GM10266 (cell line): ENCODE data around the gene RPS26.

Experiments used
- DNase-seq: peaks from one replicate; pipeline ENCODE4 v3.0.0; 2012; ENCODE audit errors: extremely low spot score
- TF ChIP-seq, protein P1 (sequence below): IDR thresholded peaks from 2 replicates; pipeline ENCODE4 v1.5.1; 2012; ENCODE audit warnings: mild to moderate bottlenecking, low read depth; ENCODE audit not compliant: control insufficient read depth, insufficient read depth; ENCODE audit errors: missing control alignments

RPS26 gene

DNA sequence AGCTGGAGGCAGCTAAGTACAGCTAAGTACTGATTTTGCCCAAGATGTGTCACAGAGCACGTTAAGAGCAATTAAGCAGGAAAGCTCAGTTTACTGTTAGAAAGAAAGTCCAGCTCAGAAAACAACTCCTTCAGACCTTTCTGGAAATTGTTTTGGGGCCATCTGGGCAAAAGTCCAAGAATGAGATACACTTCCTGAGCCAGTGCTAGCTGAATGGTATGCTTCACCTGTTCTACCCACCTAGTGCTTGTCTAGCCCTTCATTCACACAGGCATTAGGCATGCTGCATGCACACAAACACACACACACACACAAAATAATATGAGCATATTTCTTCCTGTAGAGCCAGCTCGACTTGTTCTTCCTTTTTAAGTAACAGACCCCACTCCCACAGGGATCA is 27.5 kb upstream of the RPS26 start:
- DNase-seq: no peak
- TF ChIP-seq, protein P1, sequence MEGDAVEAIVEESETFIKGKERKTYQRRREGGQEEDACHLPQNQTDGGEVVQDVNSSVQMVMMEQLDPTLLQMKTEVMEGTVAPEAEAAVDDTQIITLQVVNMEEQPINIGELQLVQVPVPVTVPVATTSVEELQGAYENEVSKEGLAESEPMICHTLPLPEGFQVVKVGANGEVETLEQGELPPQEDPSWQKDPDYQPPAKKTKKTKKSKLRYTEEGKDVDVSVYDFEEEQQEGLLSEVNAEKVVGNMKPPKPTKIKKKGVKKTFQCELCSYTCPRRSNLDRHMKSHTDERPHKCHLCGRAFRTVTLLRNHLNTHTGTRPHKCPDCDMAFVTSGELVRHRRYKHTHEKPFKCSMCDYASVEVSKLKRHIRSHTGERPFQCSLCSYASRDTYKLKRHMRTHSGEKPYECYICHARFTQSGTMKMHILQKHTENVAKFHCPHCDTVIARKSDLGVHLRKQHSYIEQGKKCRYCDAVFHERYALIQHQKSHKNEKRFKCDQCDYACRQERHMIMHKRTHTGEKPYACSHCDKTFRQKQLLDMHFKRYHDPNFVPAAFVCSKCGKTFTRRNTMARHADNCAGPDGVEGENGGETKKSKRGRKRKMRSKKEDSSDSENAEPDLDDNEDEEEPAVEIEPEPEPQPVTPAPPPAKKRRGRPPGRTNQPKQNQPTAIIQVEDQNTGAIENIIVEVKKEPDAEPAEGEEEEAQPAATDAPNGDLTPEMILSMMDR: no peak

DNA sequence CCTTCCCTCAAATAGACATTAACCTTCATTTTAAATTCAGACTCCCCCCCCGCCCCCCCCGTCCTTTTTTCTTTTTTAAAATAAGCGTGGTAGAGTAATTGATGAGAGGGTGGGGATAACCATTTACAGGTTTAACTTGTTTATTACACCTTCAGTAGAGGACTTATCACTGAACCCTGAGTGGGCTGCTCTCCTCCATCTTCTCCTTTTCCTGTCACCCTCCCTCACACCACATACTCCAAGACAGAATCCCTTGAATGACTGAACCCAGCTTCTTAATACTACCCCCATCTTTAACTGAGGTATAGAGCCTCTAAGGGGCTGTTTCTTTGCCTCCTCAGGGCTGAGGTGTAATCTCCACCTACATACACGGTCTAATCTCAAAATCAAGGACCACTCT is 24.5 kb upstream of the RPS26 start:
- no peak for DNase-seq
- TF ChIP-seq, protein P1: no peak

DNA sequence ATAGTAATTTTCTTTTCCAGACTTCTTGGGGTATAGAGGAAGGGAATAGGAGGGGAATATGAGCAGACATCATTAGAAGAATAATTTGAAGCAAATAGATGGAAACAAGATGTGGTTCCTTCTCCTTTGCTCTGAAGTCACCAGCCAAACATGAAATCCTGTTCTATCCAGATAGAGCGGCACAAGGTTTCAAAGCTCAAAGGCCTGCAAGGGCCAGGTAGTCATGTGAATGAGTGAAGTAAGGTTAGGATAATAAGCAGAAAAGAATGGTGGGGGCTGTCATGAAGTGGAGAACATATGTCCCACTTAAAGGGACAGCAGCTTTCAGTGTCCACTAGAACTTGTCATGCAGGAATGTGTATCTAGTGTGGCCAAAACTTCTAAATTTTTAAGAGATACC is 23.4 kb upstream of the RPS26 start:
- DNase-seq: no peak
- TF ChIP-seq, protein P1: no peak

DNA sequence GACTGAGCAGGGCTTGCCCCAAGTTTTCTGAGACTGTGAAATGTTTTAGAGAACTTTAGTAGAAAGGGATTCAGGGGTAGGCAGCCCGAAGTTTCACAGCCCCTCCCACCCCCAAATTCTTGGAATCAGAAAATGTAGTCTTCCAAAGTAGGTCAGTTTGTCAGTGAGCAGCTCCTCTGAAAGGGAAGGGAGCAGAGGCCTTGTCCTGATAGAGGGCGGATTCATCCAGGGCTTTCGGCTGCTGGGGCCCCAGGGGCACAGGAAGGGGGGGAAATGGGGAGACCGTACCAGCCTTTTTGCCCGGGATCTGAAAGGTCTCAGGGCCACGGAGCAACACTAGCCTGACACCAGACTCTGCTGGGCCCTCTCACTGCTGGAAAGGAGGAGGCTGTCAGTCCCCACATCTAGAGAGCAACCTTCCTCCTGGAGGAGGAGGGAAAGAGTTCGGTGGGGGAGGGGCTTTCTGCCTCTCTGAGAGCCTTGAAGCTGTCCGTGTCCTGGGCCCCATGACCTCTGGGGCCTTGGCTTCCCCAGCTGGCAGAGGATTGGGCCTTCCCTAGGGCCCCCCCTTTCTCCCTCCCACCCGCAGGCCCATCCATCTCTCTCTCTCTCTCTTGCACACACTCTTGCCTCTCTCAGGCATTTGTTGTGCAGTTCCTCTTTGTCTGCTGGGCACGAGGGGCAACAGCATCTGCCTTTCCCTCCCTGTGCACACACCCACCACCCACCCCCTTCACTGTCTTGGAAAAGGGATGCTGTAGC is 21.1 kb upstream of the RPS26 start, which contains the start of gene IKZF4:
IKZF4 (plus strand) TSS at position 621 of the 762 bp plus-strand sequence. CDS start 451 bp downstream, outside the sequence.
- TF ChIP-seq, protein P1: no peak
- DNase-seq: no peak

DNA sequence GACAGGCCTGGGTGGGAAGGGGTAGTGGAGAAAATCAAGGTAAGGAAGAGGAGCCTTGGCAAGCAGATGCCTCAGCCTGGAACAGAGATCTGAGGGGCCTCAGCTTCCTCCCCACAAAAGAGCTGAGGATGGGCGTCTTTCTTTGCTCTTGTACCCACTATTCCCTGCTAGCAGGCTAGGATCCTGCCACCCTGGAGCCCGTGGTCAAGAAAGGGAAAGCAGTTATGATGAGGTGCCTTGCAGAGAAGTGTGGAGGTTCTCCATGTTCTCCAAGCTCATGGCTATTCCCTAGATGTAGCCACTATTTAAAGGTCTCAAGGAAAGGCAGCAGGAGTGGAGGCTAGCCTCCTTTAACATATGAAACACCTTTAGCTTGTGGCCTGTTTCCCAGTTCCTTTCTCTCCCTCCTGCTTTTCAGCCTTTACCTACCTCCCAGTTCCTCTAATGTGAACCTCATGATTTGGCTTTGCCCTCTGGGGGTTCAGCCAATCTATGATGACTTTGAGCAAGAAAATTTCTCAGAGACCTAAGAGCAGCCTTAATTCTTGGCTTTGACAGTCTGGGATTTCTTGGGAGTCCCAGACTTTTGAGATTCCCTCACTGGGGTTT is 19.7 kb upstream of the RPS26 start:
- no peak for DNase-seq
- TF ChIP-seq, protein P1: no peak

DNA sequence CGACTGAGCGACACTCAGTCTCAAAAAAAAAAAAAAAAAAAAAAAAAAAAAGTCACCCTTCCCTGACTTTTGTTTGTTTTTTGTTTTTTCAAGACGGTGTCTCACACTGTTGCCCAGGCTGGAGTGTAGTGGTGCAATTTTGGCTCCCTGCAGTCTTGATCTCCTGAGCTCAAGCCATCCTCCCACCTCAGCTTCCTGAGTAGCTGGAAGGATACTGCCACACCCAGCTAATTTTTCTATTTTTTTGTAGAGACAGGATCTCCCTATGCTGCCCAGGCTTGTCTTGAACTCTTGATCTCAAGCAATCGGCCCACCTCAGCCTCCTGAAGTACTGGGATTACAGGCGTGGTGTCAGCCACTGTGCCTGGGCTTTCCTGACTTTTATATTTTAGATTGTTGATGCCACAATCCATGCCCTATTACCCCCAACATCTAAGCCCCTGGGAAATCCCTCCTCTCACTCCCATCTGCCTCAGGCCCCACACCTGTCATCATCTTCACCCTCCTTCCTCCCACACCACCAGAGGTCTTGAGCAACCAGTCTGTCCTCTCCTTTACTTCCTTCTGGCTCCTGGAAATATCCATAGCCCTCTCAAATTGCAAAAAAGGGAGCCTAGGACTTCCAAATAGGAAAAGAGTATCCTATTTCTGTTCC is 13.1 kb upstream of the RPS26 start:
- DNase-seq: no peak
- TF ChIP-seq, protein P1: no peak

DNA sequence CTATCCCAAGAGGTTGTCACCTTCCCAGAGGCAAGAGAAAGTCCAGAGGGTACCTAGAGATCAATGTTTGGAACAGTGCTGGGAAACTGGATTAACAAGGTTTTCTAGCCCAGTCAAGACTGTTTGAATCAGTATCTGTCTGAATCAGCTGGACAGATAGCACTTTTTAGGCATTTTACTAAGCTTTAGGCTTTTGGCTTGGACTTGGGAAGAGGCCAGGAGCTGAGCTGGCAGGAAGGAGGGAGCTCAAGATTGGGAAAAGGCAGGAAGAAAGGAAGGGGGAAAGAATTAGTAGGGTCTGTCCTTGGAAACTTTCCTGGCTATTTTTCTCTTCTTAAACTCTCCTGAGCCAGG is 12.6 kb upstream of the RPS26 start:
- TF ChIP-seq, protein P1: no peak
- no peak for DNase-seq
